Trophoblast cell (in vitro differentiated cells and primary cell): Measurements from ENCODE around the gene SEMA5A.

ENCODE experiments used
- DNase-seq, 2 donors: peaks; one replicate each; pipeline ENCODE4 v3.0.0-alpha.2; 2016
- H2AFZ ChIP-seq: 2 replicates; pipeline ENCODE4 v1.6.1; 2013; ENCODE audit warnings: low read length, moderate library complexity, mild to moderate bottlenecking; ENCODE audit not compliant: insufficient read depth, poor library complexity
- H2AK5ac ChIP-seq: 2 replicates; pipeline ENCODE4 v1.6.1; 2013; ENCODE audit warnings: mild to moderate bottlenecking, low read length
- H2BK120ac ChIP-seq: 2 replicates; pipeline ENCODE4 v1.6.1; 2013; ENCODE audit warnings: low read length, mild to moderate bottlenecking, moderate library complexity; ENCODE audit not compliant: insufficient read depth, poor library complexity
- H2BK12ac ChIP-seq: 2 replicates; pipeline ENCODE4 v1.6.1; 2013; ENCODE audit warnings: mild to moderate bottlenecking, low read length, moderate library complexity
- H2BK5ac ChIP-seq: 2 replicates; pipeline ENCODE4 v1.6.1; 2013; ENCODE audit warnings: low read length, low read depth, moderate library complexity, mild to moderate bottlenecking; ENCODE audit not compliant: poor library complexity
- H3K14ac ChIP-seq: 2 replicates; pipeline ENCODE4 v1.6.1; 2013; ENCODE audit warnings: mild to moderate bottlenecking, low read length
- H3K18ac ChIP-seq: 2 replicates; pipeline ENCODE4 v1.6.1; 2013; ENCODE audit warnings: mild to moderate bottlenecking, low read length
- H3K23ac ChIP-seq: 2 replicates; pipeline ENCODE4 v1.6.1; 2013; ENCODE audit warnings: low read length
- H3K27ac ChIP-seq: 2 replicates; pipeline ENCODE4 v1.5.1; 2013; ENCODE audit warnings: low read depth, mild to moderate bottlenecking, inconsistent platforms, low read length, moderate library complexity
- H3K27me3 ChIP-seq: 2 replicates; pipeline ENCODE4 v1.6.1; 2013; ENCODE audit warnings: inconsistent platforms, mild to moderate bottlenecking, low read length, moderate library complexity; ENCODE audit not compliant: insufficient read depth
- H3K36me3 ChIP-seq, 2 experiments: 1 replicate in 1 of 2; 2 replicates in 1 of 2; pipeline ENCODE4 v1.6.1; 2013; ENCODE audit warnings: low read length in 2 of 2, mild to moderate bottlenecking in 2 of 2, moderate library complexity in 1 of 2; ENCODE audit not compliant: insufficient read depth in 2 of 2, control insufficient read depth in 1 of 2
- H3K4ac ChIP-seq: 2 replicates; pipeline ENCODE4 v1.6.1; 2013; ENCODE audit warnings: low read depth, mild to moderate bottlenecking, low read length, moderate library complexity
- H3K4me1 ChIP-seq, 2 experiments: 1 replicate in 1 of 2; 2 replicates in 1 of 2; pipeline ENCODE4 v1.6.1; 2013; ENCODE audit warnings: low read length in 2 of 2, mild to moderate bottlenecking in 2 of 2, moderate library complexity in 1 of 2; ENCODE audit not compliant: insufficient read depth in 2 of 2, control insufficient read depth in 1 of 2
- H3K4me2 ChIP-seq: 2 replicates; pipeline ENCODE4 v1.6.1; 2013; ENCODE audit warnings: inconsistent platforms, mild to moderate bottlenecking, low read length, moderate library complexity
- H3K4me3 ChIP-seq: 2 replicates; pipeline ENCODE4 v1.5.1; 2013; ENCODE audit warnings: mild to moderate bottlenecking, low read depth, low read length, inconsistent platforms
- H3K79me1 ChIP-seq: one replicate; pipeline ENCODE4 v1.6.1; 2013; ENCODE audit warnings: low read length
- H3K79me2 ChIP-seq: 2 replicates; pipeline ENCODE4 v1.6.1; 2013; ENCODE audit warnings: low read length, mild to moderate bottlenecking; ENCODE audit not compliant: control insufficient read depth, insufficient read depth, poor library complexity
- H3K9ac ChIP-seq: 2 replicates; pipeline ENCODE4 v1.6.1; 2013; ENCODE audit warnings: mild to moderate bottlenecking, low read length
- H3K9me3 ChIP-seq: 2 replicates; pipeline ENCODE4 v1.6.1; 2013; ENCODE audit warnings: low read depth, mild to moderate bottlenecking, control low read depth, inconsistent platforms, low read length; ENCODE audit not compliant: insufficient read depth
- H4K12ac ChIP-seq: 2 replicates; pipeline ENCODE4 v1.6.1; 2013; ENCODE audit warnings: low read depth, mild to moderate bottlenecking, low read length, moderate library complexity
- H4K8ac ChIP-seq: 2 replicates; pipeline ENCODE4 v1.6.1; 2013; ENCODE audit warnings: low read depth, mild to moderate bottlenecking, low read length, moderate library complexity
- H4K91ac ChIP-seq: one replicate; pipeline ENCODE4 v1.6.1; 2013; ENCODE audit warnings: low read depth, mild to moderate bottlenecking, low read length, moderate library complexity
- WGBS: extraction: QIAGEN DNeasy Blood & Tissue Kit; methylation state at CpG from one replicate; pipeline ENCODE4 v1.1.7; 2013; ENCODE audit warnings: missing lambda C conversion rate; ENCODE audit not compliant: insufficient read length, insufficient coverage; ENCODE audit errors: extremely low coverage; 5-methylcytosine and 5-hydroxymethylcytosine counted together

Gene SEMA5A

GRCh38 chr5:9268226-9268625 is 277.6 kb downstream of the SEMA5A start:
- no peaks in the 10 kb centered on the region for H3K79me2 ChIP-seq
- no CpG with 5 or more reads among the region's 3 CpGs for WGBS
- no peak overlapping the region for H3K14ac ChIP-seq
- H2BK120ac ChIP-seq: no peak overlapping the region
- H3K36me3 ChIP-seq: no peaks in the 10 kb centered on the region
- H3K4me2 ChIP-seq: no peak overlapping the region
- no peak overlapping the region for H3K27ac ChIP-seq
- no peak overlapping the region for H2BK5ac ChIP-seq
- H2AFZ ChIP-seq: no peak overlapping the region
- H2AK5ac ChIP-seq: no peak overlapping the region
- no peak overlapping the region for H4K8ac ChIP-seq
- no peak overlapping the region for H4K91ac ChIP-seq
- H3K9me3 ChIP-seq: no peaks in the 10 kb centered on the region
- no peak overlapping the region for H3K4me3 ChIP-seq
- H3K79me1 ChIP-seq: peaks cover 10% of the 10 kb centered on the region
- no peak overlapping the region for H3K9ac ChIP-seq
- DNase-seq: no peak
- no peak overlapping the region for H3K4ac ChIP-seq
- peaks cover 9 to 13% of the 10 kb centered on the region in 2 experiments for H3K4me1 ChIP-seq
- H4K12ac ChIP-seq: no peak overlapping the region
- no peak overlapping the region for H2BK12ac ChIP-seq
- no peak overlapping the region for H3K18ac ChIP-seq
- no peaks in the 10 kb centered on the region for H3K27me3 ChIP-seq
- H3K23ac ChIP-seq: no peak overlapping the region

DNA sequence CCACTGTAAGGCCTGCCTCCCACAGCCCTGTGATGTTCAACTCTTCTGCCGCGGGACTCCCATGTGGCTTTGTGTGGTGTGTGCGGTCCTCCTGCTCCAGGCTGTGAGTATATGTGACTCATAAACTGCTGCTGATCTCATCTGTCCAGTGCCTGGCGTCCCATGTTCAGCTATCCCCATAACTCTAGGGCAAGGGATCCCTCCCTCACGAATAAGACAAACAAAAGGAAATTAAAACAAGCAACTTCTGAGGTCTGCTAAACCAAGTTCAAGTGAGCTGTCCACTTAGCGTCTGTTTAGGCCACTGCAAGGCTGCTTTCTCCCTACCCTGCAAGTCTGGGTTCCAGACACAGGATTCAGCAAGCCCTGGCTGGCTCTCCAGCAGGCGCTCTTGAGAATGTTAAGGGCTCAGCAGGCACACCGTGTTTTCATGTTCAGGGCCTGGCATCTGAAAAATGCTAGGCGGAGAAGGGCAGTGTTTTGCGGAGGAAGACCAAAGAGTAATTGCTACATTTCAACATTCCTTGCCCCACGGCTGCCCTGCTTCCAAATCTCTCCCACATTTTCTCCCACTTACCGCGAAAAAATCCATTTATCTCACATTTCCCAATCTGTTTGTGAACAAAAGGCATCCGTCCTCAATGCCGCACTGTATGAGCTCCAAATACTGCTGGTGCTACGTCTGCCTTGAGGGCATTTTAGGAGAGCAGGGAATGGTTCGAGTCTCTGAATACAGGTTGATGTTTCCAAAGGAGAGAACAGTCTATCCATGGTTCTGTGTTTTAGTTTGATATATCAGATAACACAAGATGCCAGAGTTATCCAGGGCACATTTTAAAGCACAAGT is 280.2 kb downstream of the SEMA5A start:
- Histone ChIP-seq H3K79me2 (no peaks in the 10 kb centered on the region), H3K23ac (no peak overlapping the region), H3K4me3 (no peak overlapping the region), H3K4me1 (peaks cover 9 to 13% of the 10 kb centered on the region in 2 experiments), H3K18ac (peak overlapping the region; percentile 2), H4K91ac (peak overlapping the region; percentile 16), H3K4me2 (no peak overlapping the region), H3K9ac (no peak overlapping the region), H3K27ac (peak overlapping the region; percentile 73), H2BK120ac (no peak overlapping the region), H3K14ac (no peak overlapping the region), H2BK12ac (no peak overlapping the region), H3K36me3 (no peaks in the 10 kb centered on the region), H3K27me3 (no peaks in the 10 kb centered on the region), H3K4ac (no peak overlapping the region), H2BK5ac (peak overlapping the region; percentile 68), H3K79me1 (peaks cover 10% of the 10 kb centered on the region), H2AK5ac (no peak overlapping the region), H4K8ac (no peak overlapping the region), H2AFZ (no peak overlapping the region), H3K9me3 (no peaks in the 10 kb centered on the region), H4K12ac (no peak overlapping the region)
- WGBS: no CpG with 5 or more reads among the region's 17 CpGs
- peak; percentile 90 to 96 for DNase-seq

- no peak for DNase-seq
- H3K36me3 ChIP-seq: no peaks in the 10 kb centered on the region
- WGBS: no CpG with 5 or more reads among the region's 5 CpGs
- H3K27ac ChIP-seq: no peak overlapping the region
- no peak overlapping the region for H3K4me3 ChIP-seq
- no peak overlapping the region for H2AFZ ChIP-seq
- no peak overlapping the region for H2BK12ac ChIP-seq
- no peak overlapping the region for H4K91ac ChIP-seq
- no peak overlapping the region for H2BK120ac ChIP-seq
- H3K4me1 ChIP-seq: peaks cover 9 to 13% of the 10 kb centered on the region in 2 experiments
- no peaks in the 10 kb centered on the region for H3K79me2 ChIP-seq
- H3K18ac ChIP-seq: no peak overlapping the region
- no peaks in the 10 kb centered on the region for H3K9me3 ChIP-seq
- H3K9ac ChIP-seq: no peak overlapping the region
- H4K8ac ChIP-seq: no peak overlapping the region
- no peaks in the 10 kb centered on the region for H3K27me3 ChIP-seq
- no peak overlapping the region for H3K23ac ChIP-seq
- no peak overlapping the region for H3K4ac ChIP-seq
- H2AK5ac ChIP-seq: no peak overlapping the region
- no peak overlapping the region for H3K4me2 ChIP-seq
- peaks cover 10% of the 10 kb centered on the region for H3K79me1 ChIP-seq
- no peak overlapping the region for H4K12ac ChIP-seq
- no peak overlapping the region for H3K14ac ChIP-seq
- peak overlapping the region; percentile 56 for H2BK5ac ChIP-seq
These were observed 281.6 kb downstream of the SEMA5A start for GRCh38 chr5:9264301-9264700.

DNA sequence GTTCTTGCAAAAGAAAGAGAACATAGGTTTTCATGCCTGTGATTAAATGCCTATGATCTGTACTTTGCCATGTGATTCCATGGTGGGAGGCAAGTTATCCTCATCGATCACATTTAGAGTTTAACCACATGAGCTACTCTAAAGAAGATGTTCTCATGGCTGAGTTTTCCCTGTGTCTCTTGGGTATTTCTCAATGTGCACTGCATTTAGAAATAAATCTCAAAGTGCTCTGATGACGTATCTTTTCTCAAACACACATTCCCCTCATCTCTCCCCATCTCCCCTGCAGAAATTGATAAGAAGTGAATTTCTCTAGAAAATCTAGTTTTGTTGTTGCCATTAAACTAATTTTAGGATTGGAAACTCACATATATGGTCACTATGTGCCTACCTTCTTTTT is 282.2 kb downstream of the SEMA5A start:
- no peak for DNase-seq

More for the DNA sequence above, 282.2 kb downstream of the SEMA5A start:
- Histone ChIP-seq H3K23ac (no peak overlapping the region), H3K9me3 (no peaks in the 10 kb centered on the region), H4K8ac (no peak overlapping the region), H3K4me1 (peaks cover 9 to 10% of the 10 kb centered on the region in 2 experiments), H3K4me3 (no peak overlapping the region), H3K36me3 (no peaks in the 10 kb centered on the region), H2BK120ac (no peak overlapping the region), H2BK12ac (no peak overlapping the region), H3K14ac (no peak overlapping the region), H3K4me2 (no peak overlapping the region), H2AFZ (no peak overlapping the region), H4K91ac (no peak overlapping the region), H4K12ac (no peak overlapping the region), H3K79me1 (peaks cover 10% of the 10 kb centered on the region), H3K79me2 (no peaks in the 10 kb centered on the region), H3K18ac (no peak overlapping the region), H3K9ac (no peak overlapping the region), H3K27me3 (no peaks in the 10 kb centered on the region), H3K4ac (no peak overlapping the region), H3K27ac (no peak overlapping the region), H2AK5ac (no peak overlapping the region), H2BK5ac (no peak overlapping the region)
- no CpG with 5 or more reads among the region's 2 CpGs for WGBS
